ENCODE data around the gene SOD2.
A peak's percentile ranks its signal among the peaks of the same experiment; 100 is the strongest.
"Not testable (repeated sequence)": the region's sequence is repeated elsewhere in the genome, so short reads cannot be mapped to it uniquely, and the experiment has no call there.

SOD2 gene

DNA sequence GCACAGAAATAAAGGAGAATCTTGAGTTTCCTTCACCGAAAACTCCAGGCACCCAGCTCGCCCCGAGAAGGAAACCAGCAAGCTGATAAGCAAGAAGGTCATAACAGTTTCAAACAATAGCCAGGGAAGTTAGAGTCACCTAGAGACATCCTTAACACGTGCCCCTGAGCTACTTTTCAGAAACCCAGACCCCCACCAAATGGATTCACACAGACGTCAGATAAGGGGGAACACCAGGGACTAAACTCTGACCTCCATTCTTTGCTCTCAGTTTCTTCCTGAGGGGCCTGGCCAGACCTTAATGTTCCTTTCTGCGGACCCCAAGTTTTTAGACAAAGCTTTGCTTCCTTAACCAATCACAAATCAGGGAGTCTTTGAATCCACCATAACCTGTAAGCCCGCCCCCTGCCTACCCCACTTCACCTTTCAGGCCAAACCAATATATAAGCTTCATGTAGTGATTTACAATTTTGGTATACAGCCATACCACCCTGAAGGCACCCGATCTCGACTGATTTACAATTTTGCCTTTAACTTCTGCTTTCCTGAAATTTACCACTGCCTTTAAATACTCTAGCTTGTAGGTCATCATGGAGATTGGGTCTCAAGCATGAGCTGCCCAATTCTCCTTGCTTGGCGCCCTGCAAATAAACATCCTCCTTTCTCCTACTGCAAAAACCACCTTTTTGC lies 11.7 kb downstream of the SOD2 start:
- no peak for DNase-seq

DNA sequence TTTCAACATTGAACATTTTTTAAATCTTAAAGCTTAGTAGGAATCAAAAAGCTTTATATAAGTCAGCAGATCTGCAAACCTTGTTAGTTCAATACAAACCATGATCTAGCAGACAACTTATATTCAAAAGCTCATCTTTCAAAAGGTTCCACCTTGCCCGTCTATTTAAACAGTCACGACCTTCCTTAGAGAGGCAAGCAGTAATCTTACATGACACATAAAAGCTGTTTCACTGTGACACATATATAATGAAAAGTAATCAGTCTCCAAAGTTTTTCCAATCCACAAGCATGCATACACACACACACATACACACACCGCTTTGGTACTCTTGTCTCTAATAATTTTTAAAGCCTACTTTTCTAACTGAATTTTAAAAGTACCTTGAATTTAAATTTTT lies 12.9 kb downstream of the SOD2 start:
- no peak for DNase-seq

DNA sequence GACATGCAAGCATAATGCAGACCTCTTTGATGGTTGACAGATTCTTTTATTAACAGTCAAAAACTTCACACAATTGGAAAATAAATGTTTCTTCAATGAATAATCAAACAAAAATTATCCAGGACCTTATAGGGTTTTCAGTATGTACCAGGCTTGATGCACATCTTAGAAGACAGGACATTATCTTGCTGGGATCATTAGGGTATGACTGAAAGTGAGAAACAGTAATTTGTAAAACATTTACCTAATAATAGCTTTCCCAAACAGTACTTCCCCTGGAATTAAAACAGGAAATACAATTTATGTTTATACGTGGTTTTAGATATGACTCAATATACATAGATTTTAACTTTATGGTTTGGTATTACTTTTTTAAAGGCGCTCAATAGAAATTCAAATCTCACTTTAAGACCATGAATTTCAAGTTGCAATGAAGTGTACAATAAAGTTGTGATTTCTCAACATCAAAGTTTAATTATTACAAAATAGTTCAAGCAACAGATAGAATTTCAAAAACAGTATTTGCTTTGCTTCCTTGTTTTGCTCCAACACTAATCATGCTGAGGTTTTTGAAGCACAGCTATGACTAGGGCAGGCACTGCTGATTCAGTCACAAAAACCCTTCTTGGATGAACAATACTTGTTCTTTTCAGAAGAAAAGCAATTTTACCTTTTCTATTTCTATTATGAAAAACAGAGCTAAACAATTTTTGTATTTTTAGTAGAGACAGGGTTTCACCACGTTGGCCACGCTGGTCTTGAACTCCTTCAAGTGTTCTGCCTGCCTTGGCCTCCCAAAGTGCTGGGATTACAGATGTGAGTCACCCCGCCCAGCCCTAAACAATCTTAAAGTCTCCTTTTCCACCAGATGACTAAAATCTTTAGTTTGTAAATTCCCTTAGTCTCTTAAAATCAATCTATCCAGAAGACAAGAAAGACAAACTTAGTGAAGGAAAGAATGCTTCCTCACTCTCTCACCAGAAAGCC lies 13.7 kb downstream of the SOD2 start:
- DNase-seq = no peak

DNA sequence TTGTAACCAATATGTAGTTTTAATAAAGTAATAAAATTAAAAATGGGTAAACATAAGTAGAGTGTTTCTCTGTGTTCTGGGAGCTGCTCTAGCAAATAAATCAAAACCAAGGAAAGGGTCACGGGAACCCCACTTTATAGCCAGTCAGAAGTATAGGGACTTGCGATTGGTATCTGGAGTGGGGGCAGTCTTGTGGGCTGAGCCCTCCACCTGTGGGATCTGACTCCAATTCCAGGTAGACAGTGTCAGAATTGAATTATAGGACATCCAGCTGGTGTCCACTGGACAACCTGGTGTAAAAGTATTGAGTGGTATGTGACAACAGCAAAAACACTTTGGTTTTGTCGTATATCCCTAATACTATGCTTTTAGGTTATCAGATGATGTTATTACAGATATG lies 14.5 kb downstream of the SOD2 start:
- DNase-seq = no peak

DNA sequence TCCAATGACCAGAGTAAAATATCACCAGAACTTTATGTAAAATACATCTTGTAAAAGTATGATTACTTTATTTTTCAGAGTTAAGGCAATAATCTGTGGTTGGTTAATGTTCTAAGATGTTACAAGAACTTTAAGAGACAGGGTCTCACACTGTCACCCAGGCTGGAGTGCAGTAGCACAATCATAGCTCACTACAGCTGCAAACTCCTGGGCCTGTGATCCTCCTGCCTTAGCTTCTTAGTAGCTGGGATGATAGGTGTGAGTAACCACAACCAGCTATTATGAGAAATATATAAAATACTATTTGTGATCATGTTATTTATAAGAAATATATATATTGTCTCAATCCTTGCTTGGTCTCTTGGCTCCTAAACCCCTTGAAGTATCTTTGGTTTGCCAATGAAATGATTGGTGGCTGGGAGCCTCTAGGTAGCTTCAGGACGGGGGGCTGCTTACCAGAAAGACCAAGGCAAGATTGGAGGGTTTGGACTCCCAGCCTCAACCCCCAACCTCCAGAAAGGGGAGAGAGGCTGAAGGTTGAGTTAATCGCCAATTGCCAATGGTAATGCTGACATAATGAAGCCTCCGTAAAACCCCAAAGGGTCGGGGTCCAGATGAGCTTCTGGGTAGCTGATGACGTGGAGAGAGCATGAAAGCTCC lies 15.4 kb downstream of the SOD2 start:
- DNase-seq = no peak

DNA sequence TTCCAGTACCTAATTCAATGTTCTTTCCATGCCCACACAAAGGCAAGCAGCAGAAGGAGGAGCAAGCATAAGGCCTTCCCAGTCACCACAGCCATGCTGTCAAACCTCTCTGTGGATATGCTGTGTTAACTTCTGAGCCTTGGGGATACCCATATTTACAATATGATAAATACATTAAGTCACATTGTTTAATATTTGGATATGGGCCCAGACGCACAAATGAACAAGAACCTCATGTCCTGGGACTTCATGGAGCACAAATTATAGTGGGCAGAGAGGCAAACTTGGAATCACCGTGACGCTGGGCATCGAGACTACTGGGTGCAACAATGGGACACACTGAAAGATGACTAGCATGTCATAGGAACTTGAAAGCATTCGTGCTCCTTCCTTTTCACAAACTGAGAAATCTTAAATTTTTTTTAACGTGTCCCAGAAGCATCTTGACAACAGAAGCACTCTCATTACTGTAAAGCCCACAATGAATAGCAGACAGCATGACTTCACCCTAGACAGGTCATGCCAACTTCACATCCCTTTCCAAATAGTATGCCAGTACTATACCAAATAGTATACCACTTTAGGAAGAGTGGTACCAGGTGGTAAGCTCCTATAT lies 16.0 kb downstream of the SOD2 start:
- DNase-seq = no peak

DNA sequence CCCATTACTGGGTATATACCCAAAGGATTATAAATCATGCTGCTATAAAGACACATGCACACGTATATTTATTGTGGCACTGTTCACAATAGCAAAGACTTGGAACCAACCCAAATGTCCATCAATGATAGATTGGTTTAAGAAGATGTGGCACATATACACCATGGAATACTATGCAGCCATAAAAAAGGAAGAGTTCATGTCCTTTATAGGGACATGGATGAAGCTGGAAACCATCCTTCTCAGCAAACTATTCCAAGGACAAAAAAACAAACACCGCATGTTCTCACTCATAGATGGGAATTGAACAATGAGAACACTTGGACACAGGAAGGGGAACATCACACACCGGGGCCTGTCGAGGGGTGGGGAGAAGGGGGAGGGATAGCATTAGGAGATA lies 16.8 kb downstream of the SOD2 start:
- DNase-seq = not testable (repeated sequence)

DNA sequence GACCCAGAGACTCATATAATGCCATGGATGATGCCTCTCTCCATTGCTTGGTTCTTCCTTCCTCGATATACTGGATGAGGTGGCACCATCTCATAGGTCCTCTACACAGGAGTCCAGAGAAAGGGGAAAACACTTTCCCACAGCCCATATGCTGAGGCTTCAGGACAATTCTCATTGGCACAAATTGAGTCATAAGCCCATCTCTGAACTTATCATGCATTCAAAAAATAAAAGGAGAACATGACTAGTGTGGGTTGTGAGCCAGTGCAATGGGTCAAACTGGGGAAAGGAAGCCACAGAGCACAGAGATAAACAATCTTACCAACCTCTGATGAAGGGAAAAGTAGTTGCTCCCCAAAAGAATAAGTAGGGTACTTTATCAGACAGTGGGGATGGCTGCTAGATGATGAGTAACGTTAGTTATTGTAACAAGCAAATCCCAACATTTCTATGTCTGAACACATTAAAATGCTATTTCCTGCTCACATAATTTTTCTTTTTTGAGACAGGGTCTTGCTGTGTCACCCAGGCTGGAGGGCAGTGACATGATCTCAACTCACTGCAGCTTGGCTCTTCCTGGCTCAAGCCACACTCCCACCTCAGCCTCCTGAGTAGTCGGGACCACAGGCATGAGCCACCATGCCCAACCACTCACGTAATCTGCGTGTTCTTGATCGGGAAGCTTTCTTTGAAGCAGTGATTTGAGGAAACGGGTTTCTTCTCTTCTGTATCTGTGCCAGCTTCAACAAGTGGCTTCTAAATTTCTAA lies 27.0 kb downstream of the SOD2 start:
- DNase-seq = no peak

DNA sequence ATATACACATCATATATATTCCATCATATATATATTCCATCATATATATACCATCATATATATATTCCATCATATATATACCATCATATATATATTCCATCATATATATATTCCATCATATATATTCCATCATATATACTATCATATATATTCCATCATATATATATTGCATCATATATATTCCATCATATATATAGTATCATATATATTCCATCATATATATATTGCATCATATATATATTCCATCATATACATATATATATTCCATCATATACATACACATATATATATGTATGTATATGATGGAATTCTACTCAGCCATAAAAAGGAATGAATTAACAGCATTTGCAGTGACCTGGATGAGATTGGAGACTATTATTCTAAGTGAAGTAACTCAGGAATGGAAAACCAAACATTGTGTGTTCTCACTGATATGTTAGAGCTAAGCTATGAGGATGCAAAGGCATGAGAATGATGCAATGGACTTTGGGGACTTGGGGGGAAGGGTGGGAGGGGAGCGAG lies 29.6 kb downstream of the SOD2 start:
- DNase-seq = not testable (repeated sequence)

DNA sequence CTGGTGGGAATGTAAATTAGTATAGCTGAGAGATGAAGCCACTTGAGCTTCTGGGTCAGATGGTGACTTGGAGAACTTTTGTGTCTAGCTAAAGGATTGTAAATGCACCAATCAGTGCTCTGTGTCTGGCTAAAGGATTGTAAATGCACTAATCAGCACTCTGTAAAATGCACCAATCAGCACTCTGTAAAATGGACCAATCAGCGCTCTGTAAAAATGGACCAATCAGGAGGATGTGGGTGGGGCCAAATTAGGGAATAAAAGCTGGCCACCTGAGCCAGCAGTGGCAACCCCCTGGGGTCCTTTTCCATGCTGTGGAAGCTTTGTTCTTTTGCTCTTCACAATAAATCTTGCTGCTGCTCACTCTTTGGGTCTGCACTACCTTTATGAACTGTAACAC lies 31.1 kb downstream of the SOD2 start:
- DNase-seq = not testable (repeated sequence)

DNA sequence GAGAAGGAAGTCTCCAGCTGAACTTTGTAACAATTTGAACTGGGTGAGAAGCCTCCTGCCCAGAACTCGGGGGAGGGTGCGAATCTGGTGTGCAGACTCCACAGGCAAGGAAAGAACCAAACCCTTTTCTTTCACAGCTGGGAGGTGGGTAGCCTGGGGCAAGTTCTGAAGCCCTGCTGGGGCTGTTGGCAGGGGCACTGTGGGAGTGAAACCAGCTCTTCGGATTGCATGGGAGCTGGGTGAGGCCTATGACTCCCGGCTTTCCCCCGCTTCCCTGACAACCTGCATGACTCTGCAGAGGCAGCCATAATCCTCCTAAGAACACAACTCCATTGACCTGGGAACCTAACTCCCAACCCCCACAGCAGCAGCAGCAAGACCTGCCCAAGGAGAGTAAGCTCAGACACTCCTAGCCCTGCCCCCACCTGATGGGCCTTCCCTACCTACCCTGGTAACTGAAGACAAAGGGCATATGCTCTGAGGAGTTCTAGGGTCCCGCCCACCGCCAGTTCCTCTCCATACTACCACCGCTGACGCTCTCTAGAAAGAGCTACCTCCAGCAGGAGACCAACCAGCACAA lies 37.5 kb downstream of the SOD2 start:
- DNase-seq = no peak

DNA sequence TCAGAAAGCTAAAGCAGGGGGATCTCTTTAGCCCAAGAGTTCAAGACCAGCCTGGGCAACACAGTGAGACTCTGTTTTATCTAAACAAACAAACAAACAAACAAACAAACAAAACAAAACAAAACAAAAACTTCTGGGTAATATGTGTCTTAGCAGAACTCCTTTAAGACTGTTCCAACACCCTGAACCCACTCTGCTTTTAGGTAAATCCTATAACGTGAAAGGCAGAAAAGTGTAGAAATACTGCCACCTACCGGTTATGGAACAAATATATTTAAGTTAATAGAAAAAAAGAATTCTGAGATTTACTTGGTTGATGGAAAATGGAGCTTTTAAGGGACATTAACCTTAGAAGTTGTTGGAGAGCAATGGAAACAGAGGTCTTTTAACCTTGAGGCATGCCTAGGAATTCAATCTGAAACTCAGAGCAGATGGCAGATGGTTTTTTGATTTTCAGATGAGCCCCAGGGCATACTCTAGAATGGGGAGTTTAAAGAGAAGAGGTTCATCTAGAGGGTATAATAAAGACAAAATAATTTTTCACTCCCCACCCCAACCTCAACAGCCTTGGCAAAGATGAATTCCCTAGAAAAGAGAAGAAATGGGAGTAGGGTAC lies 38.5 kb downstream of the SOD2 start:
- DNase-seq = peak; percentile 30 to 43

DNA sequence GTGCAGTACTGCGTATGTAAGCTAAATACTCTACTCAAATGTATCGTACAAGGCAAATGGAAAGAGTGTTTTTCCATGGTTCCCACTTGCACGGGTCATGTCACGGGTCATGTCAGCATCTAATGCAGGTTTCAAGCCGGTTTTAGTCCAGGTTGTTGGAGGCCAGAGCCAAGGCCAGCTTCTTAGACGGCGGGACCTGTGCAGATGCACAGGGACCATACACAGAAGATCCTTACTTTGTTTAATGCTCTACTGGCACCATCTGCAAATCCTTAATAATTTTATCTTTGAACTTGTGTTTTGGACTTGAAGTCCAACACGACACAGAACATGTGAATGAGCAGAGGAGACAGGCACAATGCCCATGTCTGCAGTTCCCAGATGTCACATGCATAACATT lies 42.7 kb downstream of the SOD2 start:
- no peak for DNase-seq

DNA sequence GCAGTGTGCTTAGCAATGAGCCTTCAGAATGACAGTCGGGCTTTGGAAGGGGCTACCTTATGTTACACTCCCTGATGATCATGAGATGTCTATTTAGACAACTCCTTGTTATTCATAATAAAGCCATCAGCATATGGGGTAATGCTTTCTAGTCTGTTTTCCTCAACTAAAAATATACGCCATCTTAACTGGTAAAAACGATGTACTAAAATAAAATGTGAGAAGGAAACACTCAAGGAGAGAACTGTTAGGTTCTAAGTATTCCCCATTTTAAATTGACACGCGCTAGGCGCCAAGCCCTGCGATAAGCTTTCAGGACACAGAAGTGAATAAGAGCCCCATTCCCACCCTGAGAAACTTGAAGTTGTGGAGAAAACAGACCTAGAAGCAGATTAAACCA lies 43.6 kb downstream of the SOD2 start:
- no peak for DNase-seq

DNA sequence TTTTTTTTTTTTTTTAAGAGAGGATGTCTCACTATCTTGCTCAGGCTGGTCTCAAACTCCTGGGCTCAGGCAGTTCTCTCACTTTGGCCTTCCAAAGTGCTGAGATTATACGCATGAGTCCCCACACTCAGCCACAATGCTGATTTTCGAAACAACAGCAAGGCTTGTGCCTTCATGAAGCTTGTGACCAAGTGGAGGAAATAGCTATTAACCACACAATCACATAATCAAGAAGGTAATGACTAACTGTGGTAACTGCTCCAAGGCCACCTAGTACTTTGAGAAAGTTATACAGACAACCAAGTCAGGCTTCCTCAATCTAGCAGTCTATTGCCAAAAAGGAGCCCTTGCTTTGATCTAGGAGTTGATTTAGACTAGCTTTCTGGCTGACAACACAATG lies 46.3 kb downstream of the SOD2 start:
- DNase-seq = no peak

DNA sequence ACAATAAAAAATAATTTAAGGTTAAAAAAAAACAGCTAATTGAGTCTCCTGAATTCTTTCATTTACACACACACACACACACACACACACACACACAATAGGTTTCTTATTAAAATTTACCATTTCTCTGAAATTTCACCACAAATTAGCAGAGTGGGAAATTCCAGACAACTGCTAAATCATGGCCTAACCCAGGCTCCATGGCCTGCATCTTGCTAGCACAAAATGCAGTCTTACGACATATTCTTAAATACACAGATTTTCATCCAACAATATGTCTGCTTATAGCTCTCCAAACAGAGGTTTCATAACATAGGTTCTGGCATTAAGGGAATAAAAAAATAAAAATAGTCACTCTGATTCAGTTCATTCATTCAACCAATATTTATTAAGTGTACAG lies 46.9 kb downstream of the SOD2 start:
- no peak for DNase-seq

DNA sequence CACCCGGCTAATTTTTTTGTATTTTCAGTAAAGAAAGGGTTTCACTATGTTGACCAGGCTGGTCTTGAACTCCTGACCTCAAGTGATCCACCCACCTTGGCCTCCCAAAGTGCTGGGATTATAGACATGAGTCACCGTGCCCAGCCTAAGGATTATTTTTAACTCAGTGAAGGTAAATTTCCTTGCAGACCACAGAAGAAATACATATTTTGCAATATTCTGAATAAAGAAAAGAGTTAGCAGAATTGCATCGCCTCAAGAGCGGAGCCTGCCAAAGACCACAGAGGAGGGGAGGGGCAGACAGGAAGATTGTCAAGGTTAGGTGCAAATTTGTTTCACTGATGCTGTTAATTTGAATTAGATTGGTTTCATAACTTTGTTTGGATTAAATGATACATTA lies 47.4 kb downstream of the SOD2 start:
- DNase-seq = no peak

All from NCI-H2081 (cell line).